SK-N-SH (cell line): ENCODE measurements around the gene SFMBT2. TPM values are rescaled to one million over a fixed set of nuclear protein-coding genes. Genes with fewer than 3 reads are reported as not detected.
"Not testable (repeated sequence)": the region's sequence is repeated elsewhere in the genome, so short reads cannot be mapped to it uniquely, and the experiment has no call there.

ENCODE experiments used
- CTCF ChIA-PET: fragments of 300-600, 350-600 bp; formaldehyde crosslinking; extraction: SDS; loops from one replicate; lab custom pipeline; 2021; lab: Yijun Ruan, JAX
- POLR2A ChIA-PET: fragments of 350-600 bp; sonication (Branson Sonifier 250); formaldehyde crosslinking; extraction: SDS; loops from one replicate; lab custom pipeline; 2020; ENCODE audit warnings: antibody characterized with exemption, inconsistent platforms; lab: Yijun Ruan, JAX
- DNase-seq: peaks from one replicate; pipeline ENCODE4 v3.0.0; 2012
- H2AFZ ChIP-seq: fragments of 200-600 bp; sonication (generic); 2 replicates; pipeline ENCODE4 v1.8.1; 2016; ENCODE audit warnings: antibody characterized with exemption, mild to moderate bottlenecking, low read depth
- H3F3A ChIP-seq: fragments of 200-600 bp; sonication (generic); replicated peaks from 2 replicates; pipeline ENCODE3; 2016; ENCODE audit warnings: antibody characterized with exemption, mild to moderate bottlenecking; ENCODE audit not compliant: insufficient read depth
- H3K27ac ChIP-seq, 2 experiments: fragments of 200-500 bp in 1 of 2; fragments of 200-600 bp in 1 of 2; sonication (Bioruptor generic) in 1 of 2; sonication (generic), shearing (Covaris generic) in 1 of 2; 2 replicates each; pipeline versions ENCODE4 v1.5.1 to v1.6.1; 2014 to 2016; ENCODE audit warnings: low read depth in 2 of 2, inconsistent platforms in 1 of 2, low read length in 1 of 2, mild to moderate bottlenecking in 1 of 2, mixed read lengths in 1 of 2
- H3K27me3 ChIP-seq: fragments of 200-600 bp; sonication (generic), shearing (Covaris generic); 2 replicates; pipeline ENCODE4 v1.6.1; 2016; ENCODE audit warnings: mixed run types; ENCODE audit not compliant: insufficient read depth
- H3K36me3 ChIP-seq, 2 experiments: fragments of 200-500 bp in 1 of 2; fragments of 200-600 bp in 1 of 2; sonication (Bioruptor generic) in 1 of 2; sonication (generic) in 1 of 2; replicated peaks in 1 of 2; 2 replicates each; pipeline versions ENCODE3 to v1.5.1; 2014 to 2016; ENCODE audit warnings: low read length in 1 of 2, mild to moderate bottlenecking in 1 of 2; ENCODE audit not compliant: insufficient read depth in 2 of 2, control insufficient read depth in 1 of 2
- H3K4me1 ChIP-seq, 2 experiments: fragments of 200-500 bp in 1 of 2; fragments of 200-600 bp in 1 of 2; sonication (Bioruptor generic) in 1 of 2; sonication (generic), shearing (Covaris generic) in 1 of 2; 2 replicates each; pipeline versions ENCODE4 v1.5.1 to v1.6.1; 2014 to 2016; ENCODE audit warnings: low read depth in 1 of 2, low read length in 1 of 2, mixed run types in 1 of 2; ENCODE audit not compliant: insufficient read depth in 2 of 2, control insufficient read depth in 1 of 2
- H3K4me2 ChIP-seq: fragments of 200-600 bp; sonication (generic), shearing (Covaris generic); 2 replicates; pipeline ENCODE4 v1.6.1; 2017; ENCODE audit warnings: mixed run types
- H3K4me3 ChIP-seq, 2 experiments: fragments of 200-500 bp in 1 of 2; fragments of 200-600 bp in 1 of 2; sonication (Bioruptor generic) in 1 of 2; sonication (generic), shearing (Covaris generic) in 1 of 2; 2 replicates each; pipeline versions ENCODE4 v1.5.1 to v1.8.1; 2014 to 2016; ENCODE audit warnings: low read depth in 2 of 2, inconsistent platforms in 1 of 2, low read length in 1 of 2, mild to moderate bottlenecking in 1 of 2, mixed read lengths in 1 of 2, moderate library complexity in 1 of 2
- H3K79me2 ChIP-seq: fragments of 200-600 bp; sonication (generic); 2 replicates; pipeline ENCODE4 v1.8.1; 2017; ENCODE audit warnings: mild to moderate bottlenecking; ENCODE audit not compliant: insufficient read depth
- H3K9ac ChIP-seq: fragments of 200-600 bp; sonication (generic); 2 replicates; pipeline ENCODE4 v1.6.1; 2017; ENCODE audit warnings: mixed run types
- H3K9me2 ChIP-seq: fragments of 200-600 bp; sonication (generic); 2 replicates; pipeline ENCODE4 v1.6.1; 2017; ENCODE audit warnings: mixed run types
- H3K9me3 ChIP-seq: fragments of 200-600 bp; sonication (generic); 2 replicates; pipeline ENCODE4 v1.6.1; 2017; ENCODE audit warnings: mixed run types, mild to moderate bottlenecking, moderate library complexity
- H4K20me1 ChIP-seq: fragments of 200-600 bp; sonication (generic); 2 replicates; pipeline ENCODE4 v1.6.1; 2017; ENCODE audit warnings: mild to moderate bottlenecking, mixed run types; ENCODE audit not compliant: insufficient read depth
- FOSL2 ChIP-seq: IDR thresholded peaks from 2 replicates; pipeline ENCODE4 v1.4.0; 2012; ENCODE audit warnings: low read depth, mild to moderate bottlenecking, moderate library complexity, borderline replicate concordance
- GABPA ChIP-seq: IDR thresholded peaks from 2 replicates; pipeline ENCODE4 v1.4.0; 2012; ENCODE audit warnings: low read depth, mild to moderate bottlenecking
- GATA2 ChIP-seq: sonication (generic); formaldehyde crosslinking; IDR thresholded peaks from 2 replicates; pipeline ENCODE4 v1.5.0; 2020; ENCODE audit warnings: mild to moderate bottlenecking, missing genetic modification reagents
- JUND ChIP-seq: IDR thresholded peaks from 2 replicates; pipeline ENCODE4 v1.4.0; 2012
- MAX ChIP-seq: IDR thresholded peaks from 2 replicates; pipeline ENCODE4 v1.4.0; 2012; ENCODE audit warnings: low read depth
- MEF2A ChIP-seq: IDR thresholded peaks from 2 replicates; pipeline ENCODE4 v1.4.0; 2012; ENCODE audit warnings: low read depth, borderline replicate concordance
- NFIC ChIP-seq: IDR thresholded peaks from 2 replicates; pipeline ENCODE4 v1.4.0; 2012; ENCODE audit warnings: borderline replicate concordance
- NRF1 ChIP-seq: IDR thresholded peaks from 2 replicates; pipeline ENCODE4 v1.6.1; 2012; ENCODE audit warnings: low read depth, mild to moderate bottlenecking, low read length
- PBX3 ChIP-seq: IDR thresholded peaks from 2 replicates; pipeline ENCODE4; 2012
- RCOR1 ChIP-seq: fragments of 150-350 bp; IDR thresholded peaks from 2 replicates; pipeline ENCODE4 v1.6.1; 2017; ENCODE audit warnings: antibody characterized with exemption, low read length
- RFX5 ChIP-seq: IDR thresholded peaks from 2 replicates; pipeline ENCODE4 v1.6.1; 2012; ENCODE audit warnings: mild to moderate bottlenecking, improper control_type of control experiment, low read length
- SIN3A ChIP-seq: IDR thresholded peaks from 2 replicates; pipeline ENCODE4 v1.6.1; 2012; ENCODE audit warnings: low read depth, mild to moderate bottlenecking, low read length, moderate library complexity, borderline replicate concordance
- USF2 ChIP-seq: fragments of 150-350 bp; IDR thresholded peaks from 2 replicates; pipeline ENCODE4 v1.6.1; 2017; ENCODE audit warnings: antibody characterized with exemption, low read length, low read depth, borderline replicate concordance
- ZBTB33 ChIP-seq: IDR thresholded peaks from 2 replicates; pipeline ENCODE4 v1.4.0; 2012; ENCODE audit warnings: low read depth, borderline replicate concordance
- WGBS: methylation state at CpG from one replicate; pipeline ENCODE4 v1.1.6; 2017; ENCODE audit warnings: low lambda C conversion rate; 5-methylcytosine and 5-hydroxymethylcytosine counted together
- polyA plus RNA-seq, 3 experiments: library from polyadenylated mRNA; depleted of rRNA; stranded (reverse); fragments of >200 nt; gene quantifications; 2 replicates each; pipeline ENCODE4 v1.2.3, GENCODE V29; 2012

Gene SFMBT2
- polyA plus RNA-seq, 1 of the 3 experiments (the other 2 are of a cell fraction), result 0.20 TPM

- TF ChIP-seq PBX3, result no peak
Observed at GRCh38 chr10:7218968-7219367, 191.9 kb downstream of the SFMBT2 start (continued).

- H3K9me3 ChIP-seq, POLR2A ChIA-PET, H3K4me3 ChIP-seq, H4K20me1 ChIP-seq, DNase-seq, H3K27ac ChIP-seq, H3K79me2 ChIP-seq, H3K4me1 ChIP-seq, H3K36me3 ChIP-seq, H3K27me3 ChIP-seq, H3K9ac ChIP-seq, H3F3A ChIP-seq, H2AFZ ChIP-seq, H3K9me2 ChIP-seq, CTCF ChIA-PET, H3K4me2 ChIP-seq: not testable (repeated sequence)
- WGBS, result 46% methylated on average over 3 of the region's 3 CpGs
Observed at GRCh38 chr10:7212696-7213095, 198.1 kb downstream of the SFMBT2 start.

- H4K20me1 ChIP-seq, result no peaks in the 10 kb centered on the region
- TF ChIP-seq MAX (no peak), USF2 (no peak), FOSL2 (no peak), SIN3A (no peak), NRF1 (no peak), GABPA (no peak), MEF2A (no peak), RCOR1 (no peak), ZBTB33 (no peak), JUND (no peak), RFX5 (no peak), NFIC (no peak), GATA2 (CRISPR knock-in tag) (no peak)
- H3K4me2 ChIP-seq, result no peak overlapping the region
- no peak for DNase-seq
- no peaks in the 10 kb centered on the region for H3K9me2 ChIP-seq
- POLR2A ChIA-PET, result no interaction called here
- H3K9me3 ChIP-seq, result no peaks in the 10 kb centered on the region
- H3K79me2 ChIP-seq, result no peaks in the 10 kb centered on the region
- CTCF ChIA-PET, result interaction anchor here (0.7 kb wide), 1 partner anchor 197 kb away, joined by 3 read pairs; no protein-coding TSS in a partner anchor
- H3K27ac ChIP-seq, result no peak overlapping the region
- WGBS, result 40% methylated on average over 9 of the region's 9 CpGs
- H2AFZ ChIP-seq, result no peak overlapping the region
- no peaks in the 10 kb centered on the region for H3K4me1 ChIP-seq
- H3K4me3 ChIP-seq, result no peak overlapping the region
- no peaks in the 10 kb centered on the region for H3K36me3 ChIP-seq
- no peak overlapping the region for H3K9ac ChIP-seq
- no peaks in the 10 kb centered on the region for H3F3A ChIP-seq
- no peaks in the 10 kb centered on the region for H3K27me3 ChIP-seq
Observed at GRCh38 chr10:7211857-7212577, 198.8 kb downstream of the SFMBT2 start.
